OCI-LY3 (cell line): Measurements from ENCODE around the gene FGD6.

Experiments used
- CTCF ChIP-seq: fragments of 200-600, 300-600 bp; sonication (generic); IDR thresholded peaks from 2 replicates; pipeline ENCODE4 v1.5.1; 2014; ENCODE audit warnings: antibody characterized with exemption, low read length, low read depth
- EZH2phosphoT487 ChIP-seq: fragments of 200-600 bp; shearing (Covaris generic); IDR thresholded peaks from 2 replicates; pipeline ENCODE4 v1.6.1; 2018; ENCODE audit warnings: antibody characterized with exemption, mixed run types, low read depth

GRCh38 chr12:95057424-95057823, 159.8 kb downstream of the FGD6 start:
- TF ChIP-seq CTCF = no peak
- TF ChIP-seq EZH2phosphoT487 = no peak
